Hepatocyte (in vitro differentiated cells): ENCODE measurements around the gene HRAS.

Source experiments
- EZH2 ChIP-seq: fragments of 200-600 bp; sonication (generic); IDR thresholded peaks from 2 replicates; pipeline ENCODE4 v1.6.1; 2016; ENCODE audit warnings: antibody characterized with exemption, mild to moderate bottlenecking, borderline replicate concordance
- TF ChIP-seq, protein P1 (sequence below): fragments of 200-600 bp; sonication (generic); IDR thresholded peaks from 2 replicates; pipeline ENCODE4 v1.5.1; 2016; ENCODE audit warnings: antibody characterized with exemption, mild to moderate bottlenecking; ENCODE audit not compliant: poor library complexity

DNA sequence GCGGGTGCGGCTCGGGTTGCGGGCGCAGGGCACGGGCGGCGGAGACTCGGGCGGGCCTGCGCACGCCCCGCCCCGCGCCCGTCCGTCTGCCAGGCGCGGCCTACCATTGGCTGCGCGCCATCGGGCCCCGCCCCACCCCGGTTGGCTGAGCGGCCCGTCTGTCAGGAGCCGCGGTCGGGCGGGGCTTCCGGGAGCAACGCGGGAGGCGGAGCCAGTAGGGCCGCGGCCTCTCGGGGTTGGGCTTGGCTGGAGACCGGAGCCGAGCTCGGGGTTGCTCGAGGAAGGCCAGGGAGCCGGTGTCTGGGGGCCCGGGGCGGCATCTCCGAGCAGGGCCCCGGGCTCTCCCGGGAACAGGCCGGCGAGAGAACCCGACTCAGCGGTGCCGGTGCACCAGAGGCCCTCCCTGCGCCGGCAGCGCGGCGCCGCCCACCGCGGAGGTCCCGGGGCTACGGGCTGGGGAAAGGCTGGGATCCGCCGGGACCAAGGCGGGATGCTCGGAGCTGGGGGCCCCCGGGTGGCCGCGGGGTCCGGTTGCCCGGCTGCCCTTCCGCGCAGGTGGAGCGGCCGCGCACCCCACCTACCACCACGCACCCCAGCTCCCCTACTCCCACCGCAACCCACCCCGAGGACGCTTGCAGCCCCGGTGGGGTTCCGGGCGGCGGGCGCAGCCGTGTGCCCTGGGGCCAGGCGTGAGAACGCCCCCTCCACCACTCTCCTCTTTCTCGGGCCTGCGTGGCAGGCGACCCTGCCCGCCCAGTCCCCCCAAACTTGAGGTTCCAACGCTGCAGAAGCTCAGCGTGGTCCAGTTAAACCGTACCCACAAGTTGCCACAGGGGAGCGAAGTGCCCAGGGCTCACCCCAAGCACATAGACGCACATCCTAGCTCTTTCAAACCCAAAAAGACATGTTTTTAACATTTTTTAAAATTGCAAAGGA lies at the start of gene HRAS:
- TF ChIP-seq, protein P1, sequence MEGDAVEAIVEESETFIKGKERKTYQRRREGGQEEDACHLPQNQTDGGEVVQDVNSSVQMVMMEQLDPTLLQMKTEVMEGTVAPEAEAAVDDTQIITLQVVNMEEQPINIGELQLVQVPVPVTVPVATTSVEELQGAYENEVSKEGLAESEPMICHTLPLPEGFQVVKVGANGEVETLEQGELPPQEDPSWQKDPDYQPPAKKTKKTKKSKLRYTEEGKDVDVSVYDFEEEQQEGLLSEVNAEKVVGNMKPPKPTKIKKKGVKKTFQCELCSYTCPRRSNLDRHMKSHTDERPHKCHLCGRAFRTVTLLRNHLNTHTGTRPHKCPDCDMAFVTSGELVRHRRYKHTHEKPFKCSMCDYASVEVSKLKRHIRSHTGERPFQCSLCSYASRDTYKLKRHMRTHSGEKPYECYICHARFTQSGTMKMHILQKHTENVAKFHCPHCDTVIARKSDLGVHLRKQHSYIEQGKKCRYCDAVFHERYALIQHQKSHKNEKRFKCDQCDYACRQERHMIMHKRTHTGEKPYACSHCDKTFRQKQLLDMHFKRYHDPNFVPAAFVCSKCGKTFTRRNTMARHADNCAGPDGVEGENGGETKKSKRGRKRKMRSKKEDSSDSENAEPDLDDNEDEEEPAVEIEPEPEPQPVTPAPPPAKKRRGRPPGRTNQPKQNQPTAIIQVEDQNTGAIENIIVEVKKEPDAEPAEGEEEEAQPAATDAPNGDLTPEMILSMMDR = no peak
- TF ChIP-seq EZH2 = no peak
